Gastroesophageal sphincter (tissue), 3 donors: ENCODE data around the gene SEC22B.
"Not testable (repeated sequence)": the region's sequence is repeated elsewhere in the genome, so short reads cannot be mapped to it uniquely, and the experiment has no call there.

ENCODE experiments used
- POLR2A ChIP-seq, 2 donors: fragments of 450-650 bp; IDR thresholded peaks; one replicate each; pipeline ENCODE4 v1.6.1; 2017; ENCODE audit warnings: antibody characterized with exemption in 2 of 2, mild to moderate bottlenecking in 2 of 2, moderate library complexity in 1 of 2
- POLR2AphosphoS5 ChIP-seq: sonication (generic); formaldehyde crosslinking; IDR thresholded peaks from one replicate; pipeline ENCODE4 v1.6.1; 2017; ENCODE audit warnings: antibody characterized with exemption
- TF ChIP-seq, protein P1 (sequence below), 4 experiments: fragments of 200-600 bp in 2 of 4; fragments of 450-650 bp in 2 of 4; sonication (generic) in 1 of 4; IDR thresholded peaks; one replicate each; pipeline ENCODE4 v1.5.1; 2017 to 2019; ENCODE audit warnings: antibody characterized with exemption in 4 of 4, mild to moderate bottlenecking in 2 of 4, moderate library complexity in 2 of 4

GRCh38 chr1:120158495-120158894 is 17.8 kb downstream of the SEC22B start:
- not testable (repeated sequence) for TF ChIP-seq POLR2AphosphoS5; POLR2A (IDR thresholded peaks at IDR 0.05)
- TF ChIP-seq, protein P1, sequence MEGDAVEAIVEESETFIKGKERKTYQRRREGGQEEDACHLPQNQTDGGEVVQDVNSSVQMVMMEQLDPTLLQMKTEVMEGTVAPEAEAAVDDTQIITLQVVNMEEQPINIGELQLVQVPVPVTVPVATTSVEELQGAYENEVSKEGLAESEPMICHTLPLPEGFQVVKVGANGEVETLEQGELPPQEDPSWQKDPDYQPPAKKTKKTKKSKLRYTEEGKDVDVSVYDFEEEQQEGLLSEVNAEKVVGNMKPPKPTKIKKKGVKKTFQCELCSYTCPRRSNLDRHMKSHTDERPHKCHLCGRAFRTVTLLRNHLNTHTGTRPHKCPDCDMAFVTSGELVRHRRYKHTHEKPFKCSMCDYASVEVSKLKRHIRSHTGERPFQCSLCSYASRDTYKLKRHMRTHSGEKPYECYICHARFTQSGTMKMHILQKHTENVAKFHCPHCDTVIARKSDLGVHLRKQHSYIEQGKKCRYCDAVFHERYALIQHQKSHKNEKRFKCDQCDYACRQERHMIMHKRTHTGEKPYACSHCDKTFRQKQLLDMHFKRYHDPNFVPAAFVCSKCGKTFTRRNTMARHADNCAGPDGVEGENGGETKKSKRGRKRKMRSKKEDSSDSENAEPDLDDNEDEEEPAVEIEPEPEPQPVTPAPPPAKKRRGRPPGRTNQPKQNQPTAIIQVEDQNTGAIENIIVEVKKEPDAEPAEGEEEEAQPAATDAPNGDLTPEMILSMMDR (IDR thresholded peaks at IDR 0.05), result not testable (repeated sequence)
